HepG2 (cell line): ENCODE results near the gene ZBTB34. TPM values are rescaled to one million over a fixed set of nuclear protein-coding genes. Genes with fewer than 3 reads are reported as not detected.

Experiments used
- ATAC-seq: fragments of 200-7000 bp; cut with Tn5 transposase; 3 replicates; pipeline ENCODE4 v1.9.1; 2020; ENCODE audit warnings: mild to moderate bottlenecking, moderate library complexity
- BruUV-seq: library from RNA; stranded (reverse); fragments of 400-500 nt; replicated peaks from 2 replicates; lab custom pipeline; 2021; lab: Mats Ljungman, UMichigan
- CTCF ChIA-PET: fragments of 300-600 bp; formaldehyde crosslinking; extraction: SDS; loops from one replicate; lab custom pipeline; 2021; ENCODE audit warnings: low total read pairs, inconsistent platforms, low intra/inter-chr PET ratio; lab: Yijun Ruan, JAX
- POLR2A ChIA-PET: fragments of 350-600 bp; sonication (Branson Sonifier 250); formaldehyde crosslinking; loops from one replicate; lab custom pipeline; 2020; ENCODE audit warnings: antibody characterized with exemption, inconsistent platforms; lab: Yijun Ruan, JAX
- DNase-seq: peaks from one replicate; pipeline ENCODE4 v3.0.0-alpha.2; 2015; ENCODE audit warnings: low spot score
- FAIRE-seq: peaks from 3 replicates; lab custom pipeline; 2011; peaks lifted over from hg19 to GRCh38; lab: Jason Lieb, UNC
- H2AFZ ChIP-seq: one replicate; pipeline ENCODE4 v1.6.1; 2011; ENCODE audit warnings: low read length, inconsistent platforms
- H3K27ac ChIP-seq: fragments of 300-600 bp; 3 replicates; pipeline ENCODE4 v1.8.0; 2011; ENCODE audit warnings: mixed run types, mild to moderate bottlenecking, mixed read lengths, low read length, inconsistent platforms; ENCODE audit not compliant: insufficient read depth; ENCODE audit errors: extremely low read length
- H3K27me3 ChIP-seq, 2 experiments: fragments of 200-600 bp in 1 of 2; 2 replicates in 1 of 2; 3 replicates in 1 of 2; pipeline versions ENCODE4 v1.6.0 to v1.8.0; 2011; ENCODE audit warnings: low read length in 2 of 2, mild to moderate bottlenecking in 2 of 2, moderate library complexity in 2 of 2, inconsistent platforms in 1 of 2; ENCODE audit not compliant: insufficient read depth in 2 of 2, control insufficient read depth in 1 of 2
- H3K36me3 ChIP-seq, 2 experiments: fragments of 200-600 bp in 1 of 2; replicated peaks in 1 of 2; 2 replicates in 1 of 2; 3 replicates in 1 of 2; pipeline versions ENCODE4 v1.5.1 to v1.8.0; 2011; ENCODE audit warnings: low read length in 2 of 2, inconsistent platforms in 1 of 2; ENCODE audit not compliant: insufficient read depth in 2 of 2, control insufficient read depth in 1 of 2
- H3K4me1 ChIP-seq: 2 replicates; pipeline ENCODE4 v1.5.1; 2012; ENCODE audit warnings: low read length, inconsistent platforms; ENCODE audit not compliant: insufficient read depth
- H3K4me2 ChIP-seq: 2 replicates; pipeline ENCODE4 v1.6.0; 2011; ENCODE audit warnings: low read depth, low read length, inconsistent platforms
- H3K4me3 ChIP-seq, 3 experiments: fragments of 200-600 bp in 1 of 3; sonication (generic), shearing (Covaris generic) in 1 of 3; replicated peaks in 1 of 3; 2 replicates each; pipeline ENCODE4 v1.5.1; 2011 to 2016; ENCODE audit warnings: low read length in 3 of 3, inconsistent platforms in 2 of 3, low read depth in 2 of 3, mild to moderate bottlenecking in 2 of 3, control low read depth in 1 of 3, mixed read lengths in 1 of 3; ENCODE audit not compliant: insufficient read depth in 1 of 3
- H3K79me2 ChIP-seq: one replicate; pipeline ENCODE4 v1.6.1; 2011; ENCODE audit warnings: low read length, inconsistent platforms; ENCODE audit not compliant: insufficient read depth
- H3K9ac ChIP-seq: 2 replicates; pipeline ENCODE4 v1.6.0; 2011; ENCODE audit warnings: mild to moderate bottlenecking, low read depth, low read length, inconsistent platforms; ENCODE audit not compliant: insufficient read depth
- H3K9me3 ChIP-seq: 2 replicates; pipeline ENCODE4 v1.5.1; 2012; ENCODE audit warnings: mild to moderate bottlenecking, low read length
- H4K20me1 ChIP-seq: 2 replicates; pipeline ENCODE4 v1.6.0; 2011; ENCODE audit warnings: inconsistent platforms, mild to moderate bottlenecking, low read length, moderate library complexity; ENCODE audit not compliant: insufficient read depth
- ATF4 ChIP-seq, 2 experiments: fragments of 450-650 bp in 1 of 2; sonication (generic) in 1 of 2; formaldehyde crosslinking; IDR thresholded peaks; 2 replicates each; pipeline versions ENCODE4 v1.5.0 to v1.8.0; 2020 to 2022; ENCODE audit warnings: mild to moderate bottlenecking in 1 of 2, missing genetic modification reagents in 1 of 2
- CCAR2 ChIP-seq: fragments of 200-400 bp; formaldehyde crosslinking; optimal IDR thresholded peaks from 2 replicates; pipeline ENCODE3; 2018; ENCODE audit warnings: low read depth, mild to moderate bottlenecking, low read length, moderate library complexity
- KLF13 ChIP-seq: sonication (generic); formaldehyde crosslinking; IDR thresholded peaks from 2 replicates; pipeline ENCODE4 v1.4.0; 2020; ENCODE audit warnings: mild to moderate bottlenecking, missing genetic modification reagents
- MLLT10 ChIP-seq: sonication (generic); formaldehyde crosslinking; IDR thresholded peaks from 2 replicates; pipeline ENCODE4 v1.4.0; 2020; ENCODE audit warnings: missing genetic modification reagents
- NBN ChIP-seq: fragments of 450-650 bp; conservative IDR thresholded peaks from 2 replicates; pipeline ENCODE4 v1.6.1; 2017
- NFATC3 ChIP-seq: sonication (generic); formaldehyde crosslinking; IDR thresholded peaks from 2 replicates; pipeline ENCODE4 v1.5.1; 2020; ENCODE audit warnings: mild to moderate bottlenecking, missing genetic modification reagents
- REST ChIP-seq, 2 experiments: IDR thresholded peaks; 2 replicates each; pipeline ENCODE4 v1.6.1; 2011 to 2012; ENCODE audit warnings: low read length in 2 of 2, borderline replicate concordance in 1 of 2, low read depth in 1 of 2, mild to moderate bottlenecking in 1 of 2, moderate library complexity in 1 of 2
- SATB2 ChIP-seq: sonication (generic); formaldehyde crosslinking; IDR thresholded peaks from 2 replicates; pipeline ENCODE4 v1.5.0; 2020; ENCODE audit warnings: missing genetic modification reagents
- SP1 ChIP-seq, 2 experiments: fragments of 450-650 bp in 1 of 2; sonication (generic) in 1 of 2; formaldehyde crosslinking in 1 of 2; IDR thresholded peaks; 2 replicates each; pipeline versions ENCODE4 v1.4.0 to v1.6.1; 2016 to 2020; ENCODE audit warnings: missing genetic modification reagents in 1 of 2
- SUZ12 ChIP-seq: fragments of 150-350 bp; IDR thresholded peaks from 2 replicates; pipeline ENCODE4 v1.6.1; 2014; ENCODE audit warnings: low read depth, low read length
- ZNF549 ChIP-seq: sonication (generic); formaldehyde crosslinking; IDR thresholded peaks from 2 replicates; pipeline ENCODE4 v1.5.0; 2020; ENCODE audit warnings: missing genetic modification reagents
- WGBS: methylation state at CpG from one replicate; pipeline ENCODE4 v1.1.6; 2017; ENCODE audit warnings: low lambda C conversion rate; 5-methylcytosine and 5-hydroxymethylcytosine counted together
- in situ Hi-C: cut with HindIII; loops from 2 replicates; pipeline ENCODE4 v1.10.0; 2017; ENCODE audit warnings: low pct_unique_long_range_greater_than_20kb; ENCODE audit not compliant: extremely low pct_ligation_motif_present
- intact Hi-C: fragments of 100-400 bp; cut with micrococcal nuclease; formaldehyde crosslinking; loops from one replicate; pipeline ENCODE4 v1.10.0; 2022; ENCODE audit not compliant: unreplicated experiment
- polyA plus RNA-seq, 8 experiments: library from polyadenylated mRNA; depleted of rRNA in 3 of 8; stranded (reverse) in 7 of 8; unstranded in 1 of 8; fragments of >200 nt; fragmentation: Illumina TruSeq in 4 of 8; extraction: Trizol in 4 of 8; gene quantifications; 2 replicates each; pipeline versions ENCODE4 v1.2.1 to v1.2.3, GENCODE V29; 2011 to 2016; ENCODE audit warnings: low read depth in 4 of 8, missing spikeins in 1 of 8, mixed read lengths in 1 of 8; ENCODE audit not compliant: insufficient read depth in 1 of 8
- total RNA-seq, 5 experiments: library from RNA; depleted of rRNA; stranded (reverse); fragments of >200 nt; fragmentation: Illumina TruSeq; extraction: Trizol; gene quantifications; 2 replicates each; pipeline ENCODE4 v1.2.3, GENCODE V29; 2016; ENCODE audit warnings: low read depth in 1 of 5

Gene ZBTB34
- total and polyA plus RNA-seq, 2 of the 13 experiments (the other 11 are each of a cell fraction or from before 2014, with no cell fraction given), result 5.9 to 8.7 TPM

- no peak overlapping the region for H2AFZ ChIP-seq
- H3K4me1 ChIP-seq, result peaks cover 14% of the 10 kb centered on the region
- in situ Hi-C loops (no loop called here), intact Hi-C loops (no loop called here)
- H4K20me1 ChIP-seq, result peaks cover 4% of the 10 kb centered on the region; the same call in 1 of the 2 replicates
- H3K79me2 ChIP-seq, result peaks cover 27% of the 10 kb centered on the region
- no TSS peak for BruUV-seq
- WGBS, result 99% methylated on average over 7 of the region's 7 CpGs
- no peak overlapping the region for H3K4me2 ChIP-seq
- no peak for ATAC-seq
- no peak for TF ChIP-seq REST (IDR thresholded peaks at IDR 0.05; ENCODE audit: borderline replicate concordance in 1 of 2, low read depth in 1 of 2, low read length in 2 of 2)
- no peak for TF ChIP-seq SUZ12
- no peak for TF ChIP-seq ATF4 (CRISPR knock-in tag; IDR thresholded peaks at IDR 0.05)
- TF ChIP-seq MLLT10, result no peak
- TF ChIP-seq NBN, result no peak
- no peak for TF ChIP-seq SATB2 (CRISPR knock-in tag)
- TF ChIP-seq NFATC3 (CRISPR knock-in tag), result no peak
- TF ChIP-seq CCAR2, result no peak
- no peak for TF ChIP-seq ZNF549 (CRISPR knock-in tag)
- no peak for TF ChIP-seq SP1 (IDR thresholded peaks at IDR 0.05)
- TF ChIP-seq SP1 (CRISPR knock-in tag; IDR thresholded peaks at IDR 0.05), result no peak
- TF ChIP-seq KLF13, result no peak
- FAIRE-seq, result no peak
- DNase-seq, result no peak
- H3K27ac ChIP-seq, result no peak overlapping the region
- peaks cover 7 to 21% of the 10 kb centered on the region in 2 experiments for H3K36me3 ChIP-seq
- H3K9ac ChIP-seq, result no peak overlapping the region
- H3K9me3 ChIP-seq, result no peaks in the 10 kb centered on the region
- POLR2A ChIA-PET, result no interaction called here
- no peak overlapping the region for H3K4me3 ChIP-seq
- CTCF ChIA-PET, result no interaction called here
- no peaks in the 10 kb centered on the region for H3K27me3 ChIP-seq
Observed at GRCh38 chr9:126869368-126869767, 8.9 kb downstream of the ZBTB34 start.
